K562 (cell line): ENCODE results near the gene STIM1. TPM values are rescaled to one million over a fixed set of nuclear protein-coding genes. Genes with fewer than 3 reads are reported as not detected.

Experiments used
- ATAC-seq: fragments of 200-7000 bp; cut with Tn5 transposase; 3 replicates; pipeline ENCODE4 v1.9.1; 2020; ENCODE audit warnings: moderate library complexity
- BruUV-seq: library from RNA; stranded (reverse); fragments of 400-500 nt; replicated peaks from 2 replicates; lab custom pipeline; 2021; lab: Mats Ljungman, UMichigan
- CTCF ChIA-PET: fragments of 300-600 bp; formaldehyde crosslinking; extraction: SDS; loops from one replicate; lab custom pipeline; 2021; ENCODE audit warnings: low intra/inter-chr PET ratio; lab: Yijun Ruan, JAX
- POLR2A ChIA-PET: fragments of 300-600, 350-650 bp; sonication (Branson Sonifier 250); formaldehyde crosslinking; extraction: SDS; loops from one replicate; lab custom pipeline; 2021; ENCODE audit warnings: antibody characterized with exemption, inconsistent platforms; lab: Yijun Ruan, JAX
- DNase-seq, 4 experiments: peaks; one replicate each; pipeline versions ENCODE4 v3.0.0 to v3.0.0-alpha.2; 2011 to 2018; ENCODE audit warnings: low spot score in 3 of 4, mixed read lengths in 3 of 4; ENCODE audit errors: extremely low read depth in 1 of 4
- FAIRE-seq: peaks from 2 replicates; lab custom pipeline; 2011; peaks lifted over from hg19 to GRCh38; lab: Jason Lieb, UNC
- H2AFZ ChIP-seq: 2 replicates; pipeline ENCODE4 v1.6.0; 2011; ENCODE audit warnings: low read depth, low read length, control low read depth, inconsistent platforms
- H3K27ac ChIP-seq: fragments of 200-600 bp; 3 replicates; pipeline ENCODE4 v1.8.0; 2011; ENCODE audit warnings: low read depth, mild to moderate bottlenecking, control low read depth, inconsistent platforms, low read length, moderate library complexity, mixed read lengths; ENCODE audit errors: extremely low read depth
- H3K27me3 ChIP-seq, 2 experiments: fragments of 300-600 bp in 1 of 2; 2 replicates in 1 of 2; 3 replicates in 1 of 2; pipeline versions ENCODE4 v1.6.0 to v1.8.0; 2011; ENCODE audit warnings: inconsistent platforms in 2 of 2, low read length in 2 of 2, mild to moderate bottlenecking in 1 of 2, mixed read lengths in 1 of 2, moderate library complexity in 1 of 2; ENCODE audit not compliant: control insufficient read depth in 2 of 2, insufficient read depth in 2 of 2
- H3K36me3 ChIP-seq: fragments of 300-600 bp; 3 replicates; pipeline ENCODE4 v1.8.0; 2011; ENCODE audit warnings: mild to moderate bottlenecking, low read length, inconsistent platforms; ENCODE audit not compliant: control insufficient read depth, insufficient read depth
- H3K4me1 ChIP-seq, 2 experiments: fragments of 200-600 bp in 1 of 2; replicated peaks in 1 of 2; 2 replicates in 1 of 2; 3 replicates in 1 of 2; pipeline versions ENCODE4 v1.5.1 to v1.8.0; 2011; ENCODE audit warnings: inconsistent platforms in 2 of 2, low read length in 2 of 2, mild to moderate bottlenecking in 1 of 2, mixed read lengths in 1 of 2, moderate library complexity in 1 of 2; ENCODE audit not compliant: control insufficient read depth in 2 of 2, insufficient read depth in 2 of 2
- H3K4me2 ChIP-seq: 2 replicates; pipeline ENCODE4 v1.6.1; 2011; ENCODE audit warnings: low read length, control low read depth, inconsistent platforms, mixed read lengths; ENCODE audit not compliant: insufficient read depth
- H3K4me3 ChIP-seq: fragments of 200-600 bp; sonication (generic), shearing (Covaris generic); 2 replicates; pipeline ENCODE4 v1.5.1; 2016; ENCODE audit warnings: control low read depth, inconsistent platforms
- H3K79me2 ChIP-seq: fragments of 200-600 bp; 3 replicates; pipeline ENCODE4 v1.8.0; 2011; ENCODE audit warnings: low read length, inconsistent platforms; ENCODE audit not compliant: control insufficient read depth, insufficient read depth
- H3K9ac ChIP-seq, 2 experiments: 2 replicates each; pipeline versions ENCODE4 v1.6.0 to v1.6.1; 2011; ENCODE audit warnings: low read depth in 2 of 2, low read length in 2 of 2, control low read depth in 1 of 2, inconsistent platforms in 1 of 2, mild to moderate bottlenecking in 1 of 2, mixed read lengths in 1 of 2; ENCODE audit not compliant: insufficient read depth in 1 of 2
- H3K9me1 ChIP-seq: one replicate; pipeline ENCODE4 v1.6.0; 2011; ENCODE audit warnings: inconsistent platforms, mild to moderate bottlenecking, low read length, moderate library complexity; ENCODE audit not compliant: control insufficient read depth, insufficient read depth
- H3K9me3 ChIP-seq: replicated peaks from 2 replicates; pipeline ENCODE4 v1.5.1; 2011; ENCODE audit warnings: low read depth, low read length, inconsistent platforms; ENCODE audit not compliant: control insufficient read depth, insufficient read depth
- H4K20me1 ChIP-seq: replicated peaks from 2 replicates; pipeline ENCODE4 v1.6.1; 2011; ENCODE audit warnings: low read length, inconsistent platforms, mixed read lengths; ENCODE audit not compliant: control insufficient read depth, insufficient read depth
- MITF ChIP-seq: IDR thresholded peaks from 2 replicates; pipeline ENCODE4 v1.6.1; 2014; ENCODE audit warnings: antibody characterized with exemption
- RERE ChIP-seq: sonication (generic); formaldehyde crosslinking; IDR thresholded peaks from 2 replicates; pipeline ENCODE4 v1.8.0; 2023; ENCODE audit warnings: missing genetic modification reagents, mild to moderate bottlenecking, borderline replicate concordance
- SMAD2 ChIP-seq: fragments of 150-350 bp; IDR thresholded peaks from 2 replicates; pipeline ENCODE4 v1.6.1; 2014; ENCODE audit warnings: low read depth, mild to moderate bottlenecking, low read length
- ZC3H4 ChIP-seq: sonication (generic); formaldehyde crosslinking; IDR thresholded peaks from 2 replicates; pipeline ENCODE4 v1.9.0; 2021; ENCODE audit warnings: missing genetic modification reagents, borderline replicate concordance
- ZNF12 ChIP-seq: sonication (generic); formaldehyde crosslinking; IDR thresholded peaks from 2 replicates; pipeline ENCODE4 v1.4.0; 2020; ENCODE audit warnings: mild to moderate bottlenecking, missing genetic modification reagents
- WGBS: fragments of 100-300 bp; shearing (Covaris generic); methylation state at CpG from one replicate; pipeline ENCODE4 v1.1.6; 2016; ENCODE audit warnings: low coverage, mixed read lengths; ENCODE audit not compliant: insufficient coverage; ENCODE audit errors: missing lambda C conversion rate; 5-methylcytosine and 5-hydroxymethylcytosine counted together
- in situ Hi-C: fragments of 300-500 bp; cut with MboI; formaldehyde crosslinking; loops from 4 replicates; pipeline ENCODE4 v1.15.0; 2018; ENCODE audit warnings: inconsistent platforms, mixed read lengths
- intact Hi-C: fragments of 100-400 bp; cut with micrococcal nuclease; formaldehyde crosslinking; loops from 2 replicates; pipeline ENCODE4 v1.14.2; 2022
- polyA plus RNA-seq, 8 experiments: library from polyadenylated mRNA; depleted of rRNA in 4 of 8; stranded (reverse) in 5 of 8; unstranded in 3 of 8; fragments of >200 nt; fragmentation: Nextera tagmentation in 2 of 8; fragmentation: Illumina TruSeq in 1 of 8; extraction: Ambion mirVana in 2 of 8; extraction: Trizol in 1 of 8; gene quantifications; 2 replicates each; pipeline versions ENCODE4 v1.2.1 to v1.2.3, GENCODE V29; 2011 to 2014; ENCODE audit warnings: inconsistent platforms in 1 of 8, missing spikeins in 1 of 8
- total RNA-seq, 7 experiments: library from RNA; depleted of rRNA in 6 of 7; stranded (reverse); fragments of >200 nt in 6 of 7; fragmentation: Illumina TruSeq in 2 of 7; extraction: Trizol in 2 of 7; gene quantifications; 2 replicates each; pipeline versions ENCODE4 v1.2.1 to v1.2.3, GENCODE V29; 2011 to 2021; ENCODE audit warnings: low replicate concordance in 1 of 7

Gene STIM1
- total and polyA plus RNA-seq, 9 of the 15 experiments (the other 6 are each of a cell fraction or from before 2014, with no cell fraction given) = 7.7 to 50.5 (median 22.5) TPM

DNA sequence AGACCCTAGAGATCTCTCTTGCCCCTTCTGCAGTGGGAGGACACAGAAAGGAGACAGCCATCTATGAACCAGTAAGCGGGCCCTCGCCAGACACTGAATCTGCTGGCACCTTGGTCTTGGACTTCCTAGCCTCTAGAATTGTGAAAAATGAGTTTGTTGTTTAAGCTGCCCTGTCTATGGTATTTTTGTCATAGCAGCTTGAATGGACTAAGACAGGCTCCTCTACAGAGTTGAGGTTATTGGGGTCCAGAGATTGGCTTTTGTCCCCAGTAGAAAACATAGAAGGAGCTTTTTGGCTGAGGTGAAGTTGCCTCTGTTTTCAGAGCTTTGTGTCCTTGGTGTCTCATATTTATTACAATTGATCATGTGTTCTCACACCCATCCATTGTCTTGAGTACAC is 77.2 kb downstream of the STIM1 start:
- TF ChIP-seq RERE (CRISPR knock-in tag) (no peak), SMAD2 (no peak), MITF (no peak), ZNF12 (peak; percentile 92), ZC3H4 (CRISPR knock-in tag) (no peak)
- Histone ChIP-seq H3K9me1 (peaks cover 4% of the 10 kb centered on the region), H3K4me3 (no peak overlapping the region), H3K36me3 (peaks cover 8% of the 10 kb centered on the region; the same call in 2 of the 3 replicates), H3K9ac (no peak overlapping the region), H2AFZ (no peak overlapping the region), H3K4me1 (peaks cover 0 to 23% of the 10 kb centered on the region in 2 experiments; a peak in 2 of 5 replicates), H4K20me1 (peaks cover 12% of the 10 kb centered on the region; the same call in 1 of the 2 replicates), H3K27ac (no peak overlapping the region), H3K4me2 (no peak overlapping the region), H3K27me3 (no peaks in the 10 kb centered on the region), H3K79me2 (peaks cover 46% of the 10 kb centered on the region), H3K9me3 (no peaks in the 10 kb centered on the region)
- ChIA-PET CTCF (no interaction called here), POLR2A (interaction anchor here (0.6 to 1.7 kb wide), 4 partner anchors 53 to 83 kb away, joined by 3 to 4 read pairs (median 3); no protein-coding TSS in a partner anchor)
- in situ Hi-C loops = no loop called here
- 100% methylated on average over 2 of the region's 2 CpGs for WGBS
- DNase-seq = no peak
- ATAC-seq = no peak
- no peak for FAIRE-seq
- no TSS peak for BruUV-seq
- intact Hi-C loops = no loop called here
